Fibroblast of lung (primary cell): ENCODE measurements around the gene KMT2C.

Source experiments
- EZH2 ChIP-seq: IDR thresholded peaks from 2 replicates; pipeline ENCODE4 v1.5.1; 2012; ENCODE audit warnings: low read length, control low read depth, mild to moderate bottlenecking; ENCODE audit errors: missing control alignments
- TF ChIP-seq, protein P1 (sequence below), 2 donors: IDR thresholded peaks in 1 of 2; conservative IDR thresholded peaks in 1 of 2; 1 replicate in 1 of 2; 2 replicates in 1 of 2; pipeline ENCODE4 v1.5.1; 2011 to 2012; ENCODE audit warnings: low read length in 2 of 2, control low read depth in 1 of 2, inconsistent platforms in 1 of 2, low read depth in 1 of 2, mild to moderate bottlenecking in 1 of 2

DNA sequence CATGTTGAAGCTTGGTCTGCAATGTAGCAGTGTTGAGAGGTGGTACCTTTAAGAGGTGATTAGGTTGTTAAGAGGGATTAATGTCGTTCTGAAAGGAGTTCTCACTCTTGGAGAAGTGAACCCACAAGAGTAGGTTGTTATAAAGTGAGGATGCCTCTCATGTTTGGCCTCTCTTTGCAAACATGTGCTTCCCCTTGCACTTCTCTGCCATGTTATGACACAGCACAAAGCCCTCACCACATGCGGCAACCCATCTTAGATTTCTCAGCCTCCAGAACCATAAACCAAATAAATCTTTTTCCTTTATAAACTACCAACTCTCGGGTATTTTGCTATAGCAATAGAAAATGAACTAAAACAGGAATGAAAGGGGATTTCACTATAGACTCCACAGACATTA is 66.3 kb downstream of the KMT2C start:
- TF ChIP-seq, protein P1, sequence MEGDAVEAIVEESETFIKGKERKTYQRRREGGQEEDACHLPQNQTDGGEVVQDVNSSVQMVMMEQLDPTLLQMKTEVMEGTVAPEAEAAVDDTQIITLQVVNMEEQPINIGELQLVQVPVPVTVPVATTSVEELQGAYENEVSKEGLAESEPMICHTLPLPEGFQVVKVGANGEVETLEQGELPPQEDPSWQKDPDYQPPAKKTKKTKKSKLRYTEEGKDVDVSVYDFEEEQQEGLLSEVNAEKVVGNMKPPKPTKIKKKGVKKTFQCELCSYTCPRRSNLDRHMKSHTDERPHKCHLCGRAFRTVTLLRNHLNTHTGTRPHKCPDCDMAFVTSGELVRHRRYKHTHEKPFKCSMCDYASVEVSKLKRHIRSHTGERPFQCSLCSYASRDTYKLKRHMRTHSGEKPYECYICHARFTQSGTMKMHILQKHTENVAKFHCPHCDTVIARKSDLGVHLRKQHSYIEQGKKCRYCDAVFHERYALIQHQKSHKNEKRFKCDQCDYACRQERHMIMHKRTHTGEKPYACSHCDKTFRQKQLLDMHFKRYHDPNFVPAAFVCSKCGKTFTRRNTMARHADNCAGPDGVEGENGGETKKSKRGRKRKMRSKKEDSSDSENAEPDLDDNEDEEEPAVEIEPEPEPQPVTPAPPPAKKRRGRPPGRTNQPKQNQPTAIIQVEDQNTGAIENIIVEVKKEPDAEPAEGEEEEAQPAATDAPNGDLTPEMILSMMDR (conservative IDR thresholded peaks at IDR 0.05 in 1 of 2, IDR thresholded peaks at IDR 0.05 in 1 of 2; ENCODE audit: low read depth in 1 of 2, low read length in 2 of 2): no peak
- no peak for TF ChIP-seq EZH2
